Astrocyte (in vitro differentiated cells and primary cell): ENCODE data around the gene CISD3. TPM values are rescaled to one million over a fixed set of nuclear protein-coding genes. Genes with fewer than 3 reads are reported as not detected.
"Not testable (repeated sequence)": the region's sequence is repeated elsewhere in the genome, so short reads cannot be mapped to it uniquely, and the experiment has no call there.

Experiments
- DNase-seq: peaks from one replicate; pipeline ENCODE4 v3.0.0-alpha.2; 2010; ENCODE audit warnings: low read depth
- FAIRE-seq: peaks from 2 replicates; lab custom pipeline; 2011; peaks lifted over from hg19 to GRCh38; lab: Jason Lieb, UNC
- H2AFZ ChIP-seq: 2 replicates; pipeline ENCODE4 v1.6.0; 2012; ENCODE audit warnings: low read depth, low read length, inconsistent platforms
- H3K27ac ChIP-seq: 2 replicates; pipeline ENCODE4 v1.5.1; 2011; ENCODE audit warnings: low read depth, low read length, inconsistent platforms
- H3K27me3 ChIP-seq: 2 replicates; pipeline ENCODE4 v1.6.0; 2011; ENCODE audit warnings: low read length, inconsistent platforms; ENCODE audit not compliant: insufficient read depth
- H3K36me3 ChIP-seq: 2 replicates; pipeline ENCODE4 v1.5.1; 2011; ENCODE audit warnings: low read length, inconsistent platforms; ENCODE audit not compliant: insufficient read depth
- H3K4me1 ChIP-seq: 2 replicates; pipeline ENCODE4 v1.5.1; 2011; ENCODE audit warnings: low read length, inconsistent platforms; ENCODE audit not compliant: insufficient read depth
- H3K4me2 ChIP-seq: 2 replicates; pipeline ENCODE4 v1.6.0; 2012; ENCODE audit warnings: low read length, inconsistent platforms
- H3K4me3 ChIP-seq: 2 replicates; pipeline ENCODE4 v1.5.1; 2011; ENCODE audit warnings: low read depth, mild to moderate bottlenecking, low read length, inconsistent platforms; ENCODE audit not compliant: insufficient read depth
- H3K79me2 ChIP-seq: 2 replicates; pipeline ENCODE4 v1.6.0; 2012; ENCODE audit warnings: mild to moderate bottlenecking, low read length, inconsistent platforms; ENCODE audit not compliant: insufficient read depth
- H3K9ac ChIP-seq: 2 replicates; pipeline ENCODE4 v1.6.0; 2012; ENCODE audit warnings: mild to moderate bottlenecking, low read length, inconsistent platforms
- H3K9me3 ChIP-seq: 2 replicates; pipeline ENCODE4 v1.5.1; 2012; ENCODE audit warnings: low read depth, mild to moderate bottlenecking, low read length, inconsistent platforms; ENCODE audit not compliant: insufficient read depth
- H4K20me1 ChIP-seq: 2 replicates; pipeline ENCODE4 v1.6.0; 2012; ENCODE audit warnings: low read length, inconsistent platforms; ENCODE audit not compliant: insufficient read depth
- H3K27ac Mint-ChIP-seq: one replicate; pipeline ENCODE4 v1.8.0; 2021; ENCODE audit warnings: mild to moderate bottlenecking, mixed read lengths; ENCODE audit not compliant: unreplicated experiment
- H3K27me3 Mint-ChIP-seq: one replicate; pipeline ENCODE4 v1.8.0; 2021; ENCODE audit warnings: low read depth, mixed read lengths; ENCODE audit not compliant: unreplicated experiment
- H3K36me3 Mint-ChIP-seq: one replicate; pipeline ENCODE4 v1.8.0; 2021; ENCODE audit warnings: low read depth, mixed read lengths; ENCODE audit not compliant: unreplicated experiment
- H3K4me1 Mint-ChIP-seq: one replicate; pipeline ENCODE4 v1.8.0; 2021; ENCODE audit warnings: low read depth, mixed read lengths; ENCODE audit not compliant: unreplicated experiment
- H3K4me3 Mint-ChIP-seq: one replicate; pipeline ENCODE4 v1.8.0; 2021; ENCODE audit warnings: mild to moderate bottlenecking, moderate library complexity, mixed read lengths; ENCODE audit not compliant: unreplicated experiment
- H3K9me3 Mint-ChIP-seq: one replicate; pipeline ENCODE4 v1.8.0; 2021; ENCODE audit warnings: mild to moderate bottlenecking, mixed read lengths; ENCODE audit not compliant: unreplicated experiment
- CTCF ChIP-seq: IDR thresholded peaks from 2 replicates; pipeline ENCODE4 v1.5.1; 2011; ENCODE audit warnings: low read depth, mild to moderate bottlenecking, inconsistent platforms, low read length, moderate library complexity; ENCODE audit not compliant: insufficient read depth
- EZH2 ChIP-seq: IDR thresholded peaks from 2 replicates; pipeline ENCODE4 v1.6.1; 2012; ENCODE audit warnings: mild to moderate bottlenecking, low read length, inconsistent platforms; ENCODE audit not compliant: insufficient read depth
- total RNA-seq: library from RNA; stranded (reverse); gene quantifications from 2 replicates; pipeline ENCODE4 v1.2.1, GENCODE V29; 2021

The CISD3 gene
- total RNA-seq, 1 donor from 2014 or later = 12.0 TPM

GRCh38 chr17:38724337-38724988 lies 5.7 kb upstream of the CISD3 start:
- peaks cover 3% of the 10 kb centered on the region for H3K4me1 ChIP-seq
- Mint-ChIP-seq H3K36me3 (peaks cover 4% of the 10 kb centered on the region), H3K27ac (no peak overlapping the region), H3K9me3 (no peaks in the 10 kb centered on the region), H3K4me1 (peaks cover 10% of the 10 kb centered on the region), H3K27me3 (peaks cover 6% of the 10 kb centered on the region), H3K4me3 (no peak overlapping the region)
- H3K79me2 ChIP-seq = no peaks in the 10 kb centered on the region
- no peak overlapping the region for H3K4me2 ChIP-seq
- TF ChIP-seq EZH2 (no peak), CTCF (no peak)
- H3K9ac ChIP-seq = no peak overlapping the region
- no peaks in the 10 kb centered on the region for H3K9me3 ChIP-seq
- H3K27me3 ChIP-seq = no peaks in the 10 kb centered on the region
- H2AFZ ChIP-seq = no peak overlapping the region
- H4K20me1 ChIP-seq = no peaks in the 10 kb centered on the region
- DNase-seq (no peak), FAIRE-seq (no peak)
- H3K36me3 ChIP-seq = no peaks in the 10 kb centered on the region
- no peak overlapping the region for H3K27ac ChIP-seq
- no peak overlapping the region for H3K4me3 ChIP-seq

DNA sequence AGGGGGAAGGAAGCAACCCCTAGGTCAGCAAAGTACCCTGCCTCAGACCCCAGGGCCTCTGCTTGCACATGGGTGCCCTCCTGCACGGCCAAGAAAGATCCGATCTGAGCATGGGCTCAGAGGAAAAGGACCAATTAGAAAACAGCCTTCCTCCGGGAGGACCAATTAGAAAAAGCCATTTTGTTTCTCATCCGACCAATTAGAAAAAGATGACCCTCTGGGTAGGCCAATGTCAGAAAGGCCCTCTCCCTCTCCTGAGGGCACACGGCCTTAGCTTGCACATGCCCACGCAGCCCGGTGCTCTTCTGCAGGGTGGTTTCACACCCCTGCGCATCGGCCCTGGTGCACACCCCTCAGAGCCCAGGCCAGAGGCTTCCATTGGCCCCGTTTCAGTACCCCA lies 5.1 kb upstream of the CISD3 start:
- Mint-ChIP-seq H3K27ac (no peak overlapping the region), H3K9me3 (no peaks in the 10 kb centered on the region), H3K27me3 (peaks cover 6% of the 10 kb centered on the region), H3K4me1 (peaks cover 10% of the 10 kb centered on the region), H3K4me3 (no peak overlapping the region), H3K36me3 (peaks cover 4% of the 10 kb centered on the region)
- Histone ChIP-seq H2AFZ (no peak overlapping the region), H3K27ac (no peak overlapping the region), H3K27me3 (no peaks in the 10 kb centered on the region), H3K4me3 (no peak overlapping the region), H3K36me3 (no peaks in the 10 kb centered on the region), H3K9ac (no peak overlapping the region), H3K9me3 (no peaks in the 10 kb centered on the region), H3K4me2 (no peak overlapping the region), H4K20me1 (no peaks in the 10 kb centered on the region), H3K4me1 (peaks cover 7% of the 10 kb centered on the region), H3K79me2 (no peaks in the 10 kb centered on the region)
- no peak for FAIRE-seq
- no peak for DNase-seq
- no peak for TF ChIP-seq EZH2
- no peak for TF ChIP-seq CTCF

DNA sequence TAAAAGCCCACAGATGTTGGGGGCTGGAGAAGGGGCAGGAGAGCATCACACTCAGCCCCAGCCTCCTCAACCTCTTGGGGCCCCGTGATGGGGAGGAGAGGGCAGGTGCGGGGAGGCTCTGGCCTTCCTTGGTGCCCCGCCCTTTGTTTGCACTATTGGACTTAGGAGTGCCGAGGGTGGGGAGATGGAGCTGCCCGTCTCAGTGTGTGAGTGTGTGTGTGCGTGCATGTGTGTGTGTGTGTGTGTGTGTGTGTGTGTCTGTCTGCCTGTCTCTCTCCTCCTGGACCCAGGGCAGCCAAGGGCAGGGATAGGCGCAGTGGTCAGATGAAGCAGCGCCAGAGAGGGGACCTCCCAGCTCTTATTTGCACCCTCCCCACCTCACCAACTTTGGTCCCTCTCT lies 4.0 kb upstream of the CISD3 start:
- not testable (repeated sequence) for H2AFZ ChIP-seq, H3K27me3 Mint-ChIP-seq, H3K27ac ChIP-seq, FAIRE-seq, H3K27me3 ChIP-seq, H3K4me2 ChIP-seq, H3K9me3 ChIP-seq, H3K9me3 Mint-ChIP-seq, H3K27ac Mint-ChIP-seq, H3K4me3 ChIP-seq, DNase-seq, H4K20me1 ChIP-seq, H3K36me3 ChIP-seq, H3K79me2 ChIP-seq, H3K4me3 Mint-ChIP-seq, H3K36me3 Mint-ChIP-seq, H3K9ac ChIP-seq
- H3K4me1 Mint-ChIP-seq = peaks cover 10% of the 10 kb centered on the region
- H3K4me1 ChIP-seq = peaks cover 14% of the 10 kb centered on the region
